Erythroblast (primary cell): ENCODE data around the gene SYT15.

Experiments
- GATA1 ChIP-seq: IDR thresholded peaks from 2 replicates; pipeline ENCODE4 v1.6.1; 2011; ENCODE audit warnings: low read depth, mild to moderate bottlenecking, control low read depth, low read length, moderate library complexity
- POLR2A ChIP-seq: IDR thresholded peaks from 2 replicates; pipeline ENCODE4 v1.6.1; 2011; ENCODE audit warnings: mild to moderate bottlenecking, low read length

DNA sequence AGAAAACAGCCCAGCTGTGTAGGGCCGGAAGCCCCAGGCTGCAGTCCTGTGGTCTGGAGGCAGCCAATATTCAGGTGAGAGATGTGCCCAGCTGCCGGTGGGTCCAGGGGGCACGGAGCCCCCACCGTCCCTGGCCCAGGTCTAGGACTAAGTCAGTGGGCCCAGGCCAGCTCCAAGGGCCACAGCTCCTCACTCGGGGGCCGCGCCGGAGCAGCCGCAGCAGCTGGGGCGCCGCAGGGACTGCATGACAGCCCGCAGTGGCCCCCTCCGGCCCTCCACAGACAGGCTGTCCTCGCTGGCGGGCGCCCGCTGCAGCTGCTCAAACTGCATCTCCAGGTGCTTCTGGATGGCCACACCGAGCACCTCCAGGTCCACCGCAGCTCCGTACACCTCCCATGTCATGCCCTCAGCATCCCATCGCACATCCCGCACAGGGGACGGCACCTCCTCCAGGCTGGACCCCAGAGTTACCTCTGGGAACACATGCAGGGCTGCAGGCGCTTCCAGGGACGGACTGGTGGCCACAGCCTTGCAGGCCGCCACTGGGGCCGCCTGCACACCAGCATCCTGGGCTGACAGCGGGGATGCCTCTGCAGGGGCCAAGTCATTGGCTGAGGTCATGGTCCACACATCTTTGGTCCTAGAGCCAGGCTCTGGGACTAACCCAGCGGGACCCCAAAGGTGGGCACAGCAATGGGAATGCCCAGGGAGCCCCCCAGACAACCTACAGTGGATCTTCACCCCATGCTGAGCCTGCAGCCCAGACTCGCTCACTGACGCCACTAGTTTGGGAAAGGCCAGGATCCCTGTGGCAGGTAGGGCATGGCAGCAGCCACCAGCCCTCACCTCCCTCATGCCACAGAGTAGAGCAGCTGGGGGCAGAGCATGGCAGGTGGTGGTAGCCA, 29.5 kb upstream of the SYT15 start:
- TF ChIP-seq POLR2A (no peak), GATA1 (no peak)
